GM23338 (cell line): ENCODE results near the gene EHD4.

Experiments used
- CREB1 ChIP-seq: fragments of 250-450 bp; sonication (Bioruptor Pico); IDR thresholded peaks from 2 replicates; pipeline ENCODE4 v1.5.0; 2020; ENCODE audit warnings: low read depth, mild to moderate bottlenecking, moderate library complexity
- ETS1 ChIP-seq: IDR thresholded peaks from 2 replicates; pipeline ENCODE4 v1.6.1; 2016; ENCODE audit warnings: antibody characterized with exemption
- EZH2 ChIP-seq: fragments of 200-600 bp; sonication (generic); IDR thresholded peaks from one replicate; pipeline ENCODE4 v1.8.0; 2017; ENCODE audit warnings: antibody characterized with exemption, mild to moderate bottlenecking, low read depth; ENCODE audit not compliant: unreplicated experiment
- EZH2phosphoT487 ChIP-seq: fragments of 200-600 bp; sonication (generic); IDR thresholded peaks from one replicate; pipeline ENCODE4 v1.8.1; 2018; ENCODE audit warnings: antibody characterized with exemption; ENCODE audit not compliant: unreplicated experiment
- NANOG ChIP-seq: IDR thresholded peaks from 2 replicates; pipeline ENCODE4 v1.6.1; 2016; ENCODE audit warnings: antibody characterized with exemption, borderline replicate concordance
- POLR2AphosphoS5 ChIP-seq: IDR thresholded peaks from 2 replicates; pipeline ENCODE4 v1.6.1; 2016; ENCODE audit warnings: antibody characterized with exemption, low read depth
- REST ChIP-seq: IDR thresholded peaks from one replicate; pipeline ENCODE4 v1.6.1; 2018; ENCODE audit warnings: antibody characterized with exemption; ENCODE audit not compliant: unreplicated experiment
- STAT1 ChIP-seq: IDR thresholded peaks from one replicate; pipeline ENCODE4 v1.6.1; 2016; ENCODE audit warnings: antibody characterized with exemption; ENCODE audit not compliant: unreplicated experiment
- ZNF114 ChIP-seq: fragments of 250-450 bp; sonication (Bioruptor Pico); IDR thresholded peaks from 2 replicates; pipeline ENCODE4 v1.5.0; 2020; ENCODE audit warnings: mild to moderate bottlenecking, moderate library complexity
- ZNF331 ChIP-seq: fragments of 250-450 bp; sonication (Bioruptor Pico); IDR thresholded peaks from 2 replicates; pipeline ENCODE4 v1.5.0; 2020; ENCODE audit warnings: low read depth, mild to moderate bottlenecking, moderate library complexity
- TF ChIP-seq, protein P1 (sequence below), 2 experiments: fragments of 200-600 bp in 1 of 2; sonication (generic) in 1 of 2; conservative IDR thresholded peaks; 2 replicates each; pipeline versions ENCODE4 v1.5.1 to v1.6.1; 2016 to 2017; ENCODE audit warnings: antibody characterized with exemption in 2 of 2, low read depth in 2 of 2, mild to moderate bottlenecking in 2 of 2, moderate library complexity in 1 of 2

- TF ChIP-seq, protein P1, sequence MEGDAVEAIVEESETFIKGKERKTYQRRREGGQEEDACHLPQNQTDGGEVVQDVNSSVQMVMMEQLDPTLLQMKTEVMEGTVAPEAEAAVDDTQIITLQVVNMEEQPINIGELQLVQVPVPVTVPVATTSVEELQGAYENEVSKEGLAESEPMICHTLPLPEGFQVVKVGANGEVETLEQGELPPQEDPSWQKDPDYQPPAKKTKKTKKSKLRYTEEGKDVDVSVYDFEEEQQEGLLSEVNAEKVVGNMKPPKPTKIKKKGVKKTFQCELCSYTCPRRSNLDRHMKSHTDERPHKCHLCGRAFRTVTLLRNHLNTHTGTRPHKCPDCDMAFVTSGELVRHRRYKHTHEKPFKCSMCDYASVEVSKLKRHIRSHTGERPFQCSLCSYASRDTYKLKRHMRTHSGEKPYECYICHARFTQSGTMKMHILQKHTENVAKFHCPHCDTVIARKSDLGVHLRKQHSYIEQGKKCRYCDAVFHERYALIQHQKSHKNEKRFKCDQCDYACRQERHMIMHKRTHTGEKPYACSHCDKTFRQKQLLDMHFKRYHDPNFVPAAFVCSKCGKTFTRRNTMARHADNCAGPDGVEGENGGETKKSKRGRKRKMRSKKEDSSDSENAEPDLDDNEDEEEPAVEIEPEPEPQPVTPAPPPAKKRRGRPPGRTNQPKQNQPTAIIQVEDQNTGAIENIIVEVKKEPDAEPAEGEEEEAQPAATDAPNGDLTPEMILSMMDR (conservative IDR thresholded peaks at IDR 0.05; ENCODE audit: low read depth in 2 of 2): no peak
- no peak for TF ChIP-seq REST
- TF ChIP-seq EZH2: no peak
- TF ChIP-seq EZH2phosphoT487: no peak
- TF ChIP-seq POLR2AphosphoS5: no peak
- no peak for TF ChIP-seq ETS1
- no peak for TF ChIP-seq NANOG
- TF ChIP-seq ZNF331: no peak
- no peak for TF ChIP-seq STAT1
- TF ChIP-seq CREB1 (CRISPR knock-in tag): no peak
- TF ChIP-seq ZNF114 (CRISPR knock-in tag): no peak
Observed at GRCh38 chr15:41901431-41901830, 70.9 kb downstream of the EHD4 start.
